H1 (cell line): ENCODE results near the gene FLNC. TPM values are rescaled to one million over a fixed set of nuclear protein-coding genes. Genes with fewer than 3 reads are reported as not detected.

Experiments used
- ASH2L ChIP-seq: fragments of 200-600, 300-600 bp; sonication (generic); IDR thresholded peaks from one replicate; pipeline ENCODE4 v1.7.1; 2017; ENCODE audit warnings: low read length
- CHD1 ChIP-seq: IDR thresholded peaks from 2 replicates; pipeline ENCODE4 v1.6.1; 2012; ENCODE audit warnings: low read depth, low read length, improper control_type of control experiment
- CHD7 ChIP-seq: fragments of 300-600 bp; sonication (generic); IDR thresholded peaks from 2 replicates; pipeline ENCODE4 v1.7.1; 2012; ENCODE audit warnings: low read length, moderate library complexity, mild to moderate bottlenecking, inconsistent platforms; ENCODE audit not compliant: insufficient replicate concordance
- CREB1 ChIP-seq: IDR thresholded peaks from 2 replicates; pipeline ENCODE4 v1.6.1; 2012; ENCODE audit warnings: inconsistent platforms
- E2F6 ChIP-seq: IDR thresholded peaks from 2 replicates; pipeline ENCODE4 v1.6.1; 2012; ENCODE audit warnings: inconsistent platforms
- EZH2 ChIP-seq: fragments of 200-600 bp; sonication (generic); IDR thresholded peaks from 2 replicates; pipeline ENCODE4 v1.7.1; 2012; ENCODE audit warnings: low read depth, mild to moderate bottlenecking, moderate library complexity, low read length, inconsistent platforms; ENCODE audit not compliant: severe bottlenecking
- MAX ChIP-seq: IDR thresholded peaks from 2 replicates; pipeline ENCODE4 v1.6.1; 2012; ENCODE audit warnings: inconsistent platforms
- PHF8 ChIP-seq: fragments of 200-600 bp; sonication (generic); conservative IDR thresholded peaks from 2 replicates; pipeline ENCODE4 v1.7.1; 2012; ENCODE audit warnings: low read depth, mild to moderate bottlenecking, inconsistent platforms, low read length, moderate library complexity
- polyA plus RNA-seq, 7 experiments: library from polyadenylated mRNA; depleted of rRNA in 3 of 7; stranded (reverse) in 5 of 7; unstranded in 2 of 7; fragments of >200 nt in 5 of 7; fragments of 200-250 nt in 2 of 7; gene quantifications; 1 replicate in 5 of 7; 2 replicates in 1 of 7; 4 replicates in 1 of 7; pipeline versions ENCODE4 v1.2.1 to v1.2.3, GENCODE V29; 2011 to 2013; ENCODE audit warnings: missing spikeins in 2 of 7, mixed read lengths in 2 of 7
- total RNA-seq: library from RNA; stranded (reverse); fragmentation: NEBNext Ultra II Directional; extraction: Animal tissue kit (Norgen Biotek cat#: 25700); gene quantifications from 2 replicates; pipeline ENCODE4 v1.2.1, GENCODE V29; 2021

FLNC gene
- total and polyA plus RNA-seq, 2 of the 8 experiments (the other 6 are each of a cell fraction or from before 2014, with no cell fraction given), result 1.9 to 10.7 TPM

DNA sequence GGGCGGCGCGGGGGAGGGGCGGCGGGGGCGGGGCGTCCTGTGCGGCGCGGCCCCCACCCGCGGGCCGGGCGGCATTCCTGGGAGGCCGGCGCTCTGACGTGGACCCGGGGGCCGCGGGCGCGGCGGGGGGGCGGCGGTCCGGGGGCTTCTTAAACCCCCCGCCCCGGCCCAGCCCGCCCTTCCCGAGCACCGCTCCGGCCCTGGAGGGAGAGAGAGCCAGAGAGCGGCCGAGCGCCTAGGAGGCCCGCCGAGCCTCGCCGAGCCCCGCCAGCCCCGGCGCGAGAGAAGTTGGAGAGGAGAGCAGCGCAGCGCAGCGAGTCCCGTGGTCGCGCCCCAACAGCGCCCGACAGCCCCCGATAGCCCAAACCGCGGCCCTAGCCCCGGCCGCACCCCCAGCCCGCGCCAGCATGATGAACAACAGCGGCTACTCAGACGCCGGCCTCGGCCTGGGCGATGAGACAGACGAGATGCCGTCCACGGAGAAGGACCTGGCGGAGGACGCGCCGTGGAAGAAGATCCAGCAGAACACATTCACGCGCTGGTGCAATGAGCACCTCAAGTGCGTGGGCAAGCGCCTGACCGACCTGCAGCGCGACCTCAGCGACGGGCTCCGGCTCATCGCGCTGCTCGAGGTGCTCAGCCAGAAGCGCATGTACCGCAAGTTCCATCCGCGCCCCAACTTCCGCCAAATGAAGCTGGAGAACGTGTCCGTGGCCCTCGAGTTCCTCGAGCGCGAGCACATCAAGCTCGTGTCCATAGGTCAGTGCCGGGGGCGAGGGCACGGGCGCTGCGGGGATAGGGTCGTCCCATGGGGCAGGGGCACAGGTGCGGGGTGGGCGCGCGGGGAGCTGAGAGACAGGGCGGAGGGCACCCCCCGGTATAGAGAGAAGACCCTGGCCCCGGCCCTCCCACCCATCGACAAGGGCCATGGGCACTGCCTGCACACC lies at the start of gene FLNC (continued):
- no peak for TF ChIP-seq CHD7
- TF ChIP-seq EZH2, result peak; percentile 91
- peak; percentile 15 for TF ChIP-seq ASH2L
- no peak for TF ChIP-seq CHD1
- no peak for TF ChIP-seq CREB1
- peak; percentile 81 for TF ChIP-seq E2F6
- 0 out of 2 replicates have a peak, but pooled peaks have one; percentile 7 for TF ChIP-seq PHF8
- peak; percentile 82 for TF ChIP-seq MAX
